ENCODE data around the gene CTNND1.

DNA sequence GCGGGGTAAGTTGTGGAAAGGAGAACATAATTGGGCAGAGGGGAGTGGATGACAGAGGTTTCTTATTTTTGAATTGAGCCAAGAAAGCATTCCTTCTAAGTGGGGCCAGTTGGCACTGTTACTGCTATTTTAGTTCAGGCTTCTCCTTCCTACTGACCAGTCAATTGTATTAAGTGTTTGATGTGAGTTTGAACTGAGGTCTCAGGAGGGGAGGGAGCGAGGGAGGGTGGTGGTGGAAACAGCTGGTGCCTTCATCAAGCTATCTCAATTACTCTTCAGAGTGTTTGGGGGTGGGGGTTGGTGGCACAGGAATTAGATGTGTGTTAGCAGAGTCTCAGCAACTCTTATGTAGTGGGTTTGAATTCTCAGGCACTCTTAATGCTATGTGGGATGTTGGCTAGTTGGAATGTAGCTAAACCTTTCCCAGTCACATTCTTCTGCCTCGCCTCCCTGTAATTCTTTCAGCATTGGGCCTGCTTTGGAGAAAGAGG is 14.5 kb downstream of the CTNND1 start:
- no peak for TF ChIP-seq CTCF (IDR thresholded peaks at IDR 0.05)
- no peak for TF ChIP-seq POLR2A (IDR thresholded peaks at IDR 0.05)
- no peak for TF ChIP-seq EP300 (IDR thresholded peaks at IDR 0.05)

Measured in ovary (tissue), 3 donors.